Measurements from ENCODE around the gene C15orf62. TPM values are rescaled to one million over a fixed set of nuclear protein-coding genes. Genes with fewer than 3 reads are reported as not detected.

C15orf62 gene, protein sequence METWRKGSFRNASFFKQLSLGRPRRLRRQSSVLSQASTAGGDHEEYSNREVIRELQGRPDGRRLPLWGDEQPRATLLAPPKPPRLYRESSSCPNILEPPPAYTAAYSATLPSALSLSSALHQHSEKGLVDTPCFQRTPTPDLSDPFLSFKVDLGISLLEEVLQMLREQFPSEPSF
- total RNA-seq = 0.11 and 0.26 TPM in 2 replicates

GRCh38 chr15:40769274-40770146 is at the start of gene C15orf62:
C15orf62 (plus strand) TSS chr15:40769980; CDS start chr15:40770496, 516 bp downstream.

GRCh38 chr15:40754883-40755811 is 14.6 kb upstream of the C15orf62 start, which contains the start of gene RMDN3:
RMDN3 (minus strand) TSS chr15:40755254; CDS start chr15:40754783, 471 bp downstream.

DNA sequence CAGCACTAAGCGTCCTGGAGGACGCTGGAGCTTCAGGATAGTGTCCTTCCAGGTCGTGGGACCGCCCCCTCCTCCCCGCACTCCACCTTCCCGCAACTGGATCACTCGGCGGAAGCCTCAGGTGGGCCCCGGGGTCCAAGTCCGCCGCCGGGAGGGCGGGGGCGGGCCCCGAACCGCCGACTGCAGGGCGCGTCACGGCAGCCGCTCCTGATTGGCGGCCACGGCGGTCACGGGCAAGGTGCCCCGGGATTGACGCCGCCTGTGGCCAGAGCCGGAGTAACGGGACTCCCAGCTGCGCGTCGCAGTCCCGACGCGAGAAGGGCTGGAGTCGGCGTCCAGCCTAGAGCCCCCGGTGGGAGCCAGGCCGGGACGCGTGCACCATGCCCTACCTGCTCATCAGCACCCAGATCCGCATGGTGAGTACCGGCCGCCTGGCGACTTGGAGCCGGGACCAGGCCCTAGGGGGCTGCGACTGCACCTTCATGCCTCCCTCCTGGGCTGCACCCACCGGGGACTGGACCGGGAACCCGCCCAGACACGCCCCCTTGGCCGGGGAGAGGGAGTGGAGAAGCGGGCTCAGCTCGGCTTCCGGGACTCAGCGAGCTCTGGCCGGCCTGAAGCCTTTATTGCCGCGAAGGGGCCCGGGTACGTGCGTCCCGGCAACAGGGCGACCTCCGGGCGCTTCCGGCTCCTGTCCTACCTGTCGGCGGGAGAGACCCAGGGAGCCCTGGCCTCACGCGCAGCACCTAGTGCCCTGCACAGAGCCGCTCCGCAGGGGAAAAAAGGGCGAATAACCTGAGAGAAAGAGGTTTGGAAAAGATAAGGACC is 5.8 kb upstream of the C15orf62 start, which contains the start of gene GCHFR:
GCHFR (plus strand) TSS at position 268 of the 828 bp plus-strand sequence; CDS start at position 381, 113 bp downstream.

DNA sequence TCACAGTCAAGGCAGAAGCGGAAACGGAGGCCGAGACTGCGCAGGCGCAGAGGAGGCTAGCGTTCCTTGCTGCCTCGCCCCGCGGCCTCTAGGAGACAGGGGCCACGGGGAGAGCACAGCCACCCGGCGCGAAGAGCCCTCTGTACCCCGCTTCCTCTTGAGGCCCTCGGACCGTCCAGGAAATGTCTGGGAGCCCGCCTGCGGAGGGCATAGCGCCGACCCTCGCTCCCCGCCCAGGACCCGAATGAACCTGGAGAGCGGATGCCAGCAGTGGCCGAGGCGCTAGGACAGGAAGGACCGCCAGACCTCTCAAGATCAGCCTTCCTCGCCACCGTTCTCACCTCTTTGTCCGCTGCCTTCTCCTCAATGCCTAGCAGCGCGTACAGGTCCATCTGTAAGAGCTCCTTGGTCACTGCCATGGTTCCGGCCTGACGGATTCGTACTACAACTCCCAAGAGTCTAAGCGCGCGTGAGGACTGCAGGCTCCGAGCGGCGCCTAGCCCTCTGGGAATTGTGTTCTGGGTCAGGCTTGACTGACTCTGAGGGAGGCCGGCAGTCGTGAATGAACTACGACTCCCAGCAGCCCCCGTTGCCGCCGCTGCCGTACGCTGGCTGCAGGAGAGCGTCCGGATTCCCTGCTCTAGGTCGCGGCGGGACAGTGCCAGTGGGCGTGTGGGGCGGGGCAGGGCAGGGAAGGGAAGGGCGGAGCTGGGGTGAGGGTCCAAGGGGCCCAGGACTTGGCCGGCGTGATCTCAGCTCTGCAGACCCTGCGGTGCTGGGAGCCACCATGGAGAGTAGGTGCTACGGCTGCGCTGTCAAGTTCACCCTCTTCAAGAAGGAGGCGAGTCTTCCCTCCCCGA is 37.5 kb downstream of the C15orf62 start, which contains the start of the genes DNAJC17 and ZFYVE19:
DNAJC17 (minus strand) TSS at position 446 of the 860 bp plus-strand sequence; CDS start at position 419, 27 bp downstream.
ZFYVE19 (plus strand) TSS at position 62 of the 860 bp plus-strand sequence; CDS start at position 563, 501 bp downstream.

Small RNA genes lying within 50 kb of the gene (small RNA-seq; reads per million reads assigned to genes)
- gene SUMO2P15 = not detected

Other genes starting within 250 kb of the C15orf62 start
- gene CCDC32, start 204.9 kb upstream of the C15orf62 start, total RNA-seq = 27.7 and 28.1 TPM in 2 replicates
- gene RPUSD2, start 200.7 kb upstream of the C15orf62 start, total RNA-seq = 8.2 and 8.6 TPM in 2 replicates
- gene KNL1, start 175.7 kb upstream of the C15orf62 start, total RNA-seq = 15.5 and 23.8 TPM in 2 replicates
- 2.4 and 4.8 TPM in 2 replicates for gene RAD51, start 74.8 kb upstream of the C15orf62 start, total RNA-seq
- gene RMDN3, start 14.7 kb upstream of the C15orf62 start, total RNA-seq = 17.4 and 18.5 TPM in 2 replicates
- 5.2 and 5.5 TPM in 2 replicates for gene GCHFR, start 5.9 kb upstream of the C15orf62 start, total RNA-seq
- 14.6 and 22.3 TPM in 2 replicates for gene ZFYVE19, start 37.1 kb downstream of the C15orf62 start, total RNA-seq
- gene DNAJC17, start 37.5 kb downstream of the C15orf62 start, total RNA-seq = 23.9 and 26.1 TPM in 2 replicates
- not detected in 2 replicates for gene PPP1R14D, start 58.7 kb downstream of the C15orf62 start, total RNA-seq
- gene SPINT1, start 74.1 kb downstream of the C15orf62 start, total RNA-seq = 0.26 and 0.97 TPM in 2 replicates
- gene RHOV, start 104.3 kb downstream of the C15orf62 start, total RNA-seq = not detected in 2 replicates
- 37.6 and 38.8 TPM in 2 replicates for gene VPS18, start 124.5 kb downstream of the C15orf62 start, total RNA-seq
- gene DLL4, start 159.4 kb downstream of the C15orf62 start, total RNA-seq = 0.11 TPM in 1 of 2 replicates, not detected in the other
- 9.8 and 14.0 TPM in 2 replicates for gene CHAC1, start 183.5 kb downstream of the C15orf62 start, total RNA-seq